HPDE6-E6E7 (cell line): ENCODE measurements around the gene BCL2A1.
"Not testable (repeated sequence)": the region's sequence is repeated elsewhere in the genome, so short reads cannot be mapped to it uniquely, and the experiment has no call there.

Source experiments
- DNase-seq: peaks from one replicate; pipeline ENCODE4 v3.0.0; 2011; ENCODE audit warnings: missing footprints; ENCODE audit errors: extremely low spot score

BCL2A1 gene

GRCh38 chr15:79989183-79989582, 18.2 kb upstream of the BCL2A1 start:
- DNase-seq = no peak

- DNase-seq = no peak
These were observed 17.6 kb upstream of the BCL2A1 start for GRCh38 chr15:79988448-79989117.

GRCh38 chr15:79987969-79988368, 17.0 kb upstream of the BCL2A1 start:
- DNase-seq = no peak

- DNase-seq = no peak
These were observed 16.6 kb upstream of the BCL2A1 start for GRCh38 chr15:79987569-79987955.

- no peak for DNase-seq
These were observed 10.9 kb upstream of the BCL2A1 start for GRCh38 chr15:79981831-79982455.

- no peak for DNase-seq
These were observed 7.9 kb upstream of the BCL2A1 start for GRCh38 chr15:79978655-79979514.

GRCh38 chr15:79978260-79978654, 7.3 kb upstream of the BCL2A1 start:
- DNase-seq = no peak

- DNase-seq = no peak
These were observed 6.5 kb upstream of the BCL2A1 start for GRCh38 chr15:79977431-79978054.

- no peak for DNase-seq
These were observed 2.6 kb upstream of the BCL2A1 start for GRCh38 chr15:79973456-79974195.

GRCh38 chr15:79972863-79973262, 1.9 kb upstream of the BCL2A1 start:
- no peak for DNase-seq

- DNase-seq = no peak
These were observed 815 bp downstream of the BCL2A1 start for GRCh38 chr15:79970181-79970580.

GRCh38 chr15:79969146-79969545, 1.9 kb downstream of the BCL2A1 start:
- no peak for DNase-seq

- DNase-seq = no peak
These were observed 3.5 kb downstream of the BCL2A1 start for GRCh38 chr15:79967298-79968182.

GRCh38 chr15:79966634-79967297, 4.2 kb downstream of the BCL2A1 start:
- no peak for DNase-seq

GRCh38 chr15:79965846-79966630, 5.0 kb downstream of the BCL2A1 start:
- DNase-seq = no peak

- no peak for DNase-seq
These were observed 6.7 kb downstream of the BCL2A1 start for GRCh38 chr15:79964232-79964805.

GRCh38 chr15:79962921-79963320, 8.1 kb downstream of the BCL2A1 start:
- DNase-seq = not testable (repeated sequence)

GRCh38 chr15:79962178-79962577, 8.8 kb downstream of the BCL2A1 start:
- no peak for DNase-seq
